OCI-LY7 (cell line): Measurements from ENCODE around the gene GPD2. TPM values are rescaled to one million over a fixed set of nuclear protein-coding genes. Genes with fewer than 3 reads are reported as not detected.

ENCODE experiments used
- BruUV-seq: library from RNA; stranded (reverse); fragments of 400-500 nt; replicated peaks from 2 replicates; lab custom pipeline; 2021; lab: Mats Ljungman, UMichigan
- CTCF ChIA-PET: fragments of 300-600 bp; sonication (Branson Sonifier 250); formaldehyde crosslinking; loops from one replicate; lab custom pipeline; 2022; ENCODE audit warnings: antibody characterized with exemption; ENCODE audit not compliant: unreplicated experiment; lab: Charles Lee
- POLR2A ChIA-PET: fragments of 300-600 bp; sonication (Branson Sonifier 250); formaldehyde crosslinking; loops from one replicate; lab custom pipeline; 2022; ENCODE audit warnings: antibody characterized with exemption; lab: Charles Lee
- DNase-seq: peaks from one replicate; pipeline ENCODE4 v3.0.0-alpha.2; 2015; ENCODE audit warnings: low spot score
- H2AFZ ChIP-seq: fragments of 200-600 bp; sonication (generic), shearing (Covaris generic); 2 replicates; pipeline ENCODE4 v1.6.1; 2014; ENCODE audit warnings: mild to moderate bottlenecking, antibody characterized with exemption, low read length, moderate library complexity
- H3K27ac ChIP-seq: fragments of 200-600 bp; sonication (generic); 2 replicates; pipeline ENCODE4 v1.5.1; 2014; ENCODE audit warnings: mixed run types, low read depth, mild to moderate bottlenecking, moderate library complexity, low read length, inconsistent platforms; ENCODE audit not compliant: poor library complexity, severe bottlenecking
- H3K36me3 ChIP-seq: fragments of 200-600 bp; sonication (generic); 2 replicates; pipeline ENCODE4 v1.6.1; 2014; ENCODE audit warnings: mild to moderate bottlenecking, antibody characterized with exemption, low read length, moderate library complexity, mixed read lengths; ENCODE audit not compliant: insufficient read depth
- H3K4me1 ChIP-seq: fragments of 200-600 bp; sonication (generic); 2 replicates; pipeline ENCODE4 v1.5.1; 2014; ENCODE audit warnings: mild to moderate bottlenecking, low read length; ENCODE audit not compliant: insufficient read depth, poor library complexity, severe bottlenecking
- H3K4me2 ChIP-seq: fragments of 200-600 bp; sonication (generic); 2 replicates; pipeline ENCODE4 v1.6.1; 2014; ENCODE audit warnings: mild to moderate bottlenecking, low read length
- H3K4me3 ChIP-seq: fragments of 200-600 bp; sonication (generic); 2 replicates; pipeline ENCODE4 v1.5.1; 2014; ENCODE audit warnings: mild to moderate bottlenecking, low read depth, low read length; ENCODE audit not compliant: poor library complexity, severe bottlenecking
- H3K79me2 ChIP-seq: fragments of 200-600 bp; sonication (generic); 2 replicates; pipeline ENCODE4 v1.6.1; 2016; ENCODE audit warnings: low read depth, mild to moderate bottlenecking, low read length, moderate library complexity, mixed read lengths; ENCODE audit not compliant: insufficient read depth
- H3K9me2 ChIP-seq: fragments of 200-600 bp; sonication (generic); 2 replicates; pipeline ENCODE4 v1.6.1; 2016; ENCODE audit warnings: mild to moderate bottlenecking, low read length, mixed read lengths; ENCODE audit not compliant: insufficient read depth
- H3K9me3 ChIP-seq: fragments of 200-600 bp; sonication (generic); 2 replicates; pipeline ENCODE4 v1.6.1; 2014; ENCODE audit warnings: mild to moderate bottlenecking, mixed run types, low read length, mixed read lengths
- H4K20me1 ChIP-seq: fragments of 200-600 bp; sonication (generic); 2 replicates; pipeline ENCODE4 v1.6.1; 2014; ENCODE audit warnings: mild to moderate bottlenecking, antibody characterized with exemption, low read length, moderate library complexity, mixed read lengths; ENCODE audit not compliant: insufficient read depth
- CTCF ChIP-seq: fragments of 200-600 bp; sonication (generic); conservative IDR thresholded peaks from 2 replicates; pipeline ENCODE4 v1.5.1; 2014; ENCODE audit warnings: mild to moderate bottlenecking, antibody characterized with exemption, low read length, moderate library complexity, mixed read lengths
- EZH2phosphoT487 ChIP-seq: fragments of 200-600 bp; sonication (generic); IDR thresholded peaks from 2 replicates; pipeline ENCODE4 v1.6.1; 2018; ENCODE audit warnings: low read depth, borderline replicate concordance, mild to moderate bottlenecking, mixed run types, antibody characterized with exemption, low read length, moderate library complexity, mixed read lengths
- intact Hi-C: fragments of 100-400 bp; cut with micrococcal nuclease; formaldehyde crosslinking; loops from one replicate; pipeline ENCODE4 v1.10.0; 2022; ENCODE audit not compliant: unreplicated experiment
- total RNA-seq, 2 experiments: library from RNA; depleted of rRNA in 1 of 2; stranded (reverse); fragments of >200 nt in 1 of 2; shearing (Covaris generic) in 1 of 2; gene quantifications; 2 replicates each; pipeline ENCODE4 v1.2.3, GENCODE V29; 2014 to 2022

GPD2 gene
- total RNA-seq, 2 experiments from 2014 or later = 6.6 to 20.2 TPM

DNA sequence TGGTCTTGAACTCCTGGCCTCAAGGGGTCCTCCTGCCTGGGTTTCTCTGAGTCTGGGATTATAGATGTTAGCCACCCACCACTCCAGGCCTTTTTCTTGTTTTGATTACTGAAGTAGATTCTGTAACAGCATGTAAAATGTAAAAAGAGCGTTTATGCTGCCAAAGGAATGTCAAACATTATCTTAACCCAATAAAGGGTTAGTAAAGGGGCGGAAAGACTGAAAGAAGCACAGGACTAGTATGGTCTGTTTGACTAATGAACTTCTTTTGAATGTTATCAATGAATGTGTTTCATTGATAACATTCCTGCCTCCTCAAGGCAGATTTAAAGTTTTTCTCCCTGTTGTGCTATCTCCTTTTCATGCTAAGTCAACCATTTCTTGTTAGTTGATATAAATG lies 29.4 kb downstream of the GPD2 start:
- intact Hi-C loops = no loop called here
- no peak overlapping the region for H3K27ac ChIP-seq
- ChIA-PET POLR2A (no interaction called here), CTCF (no interaction called here)
- DNase-seq = no peak
- no peak overlapping the region for H3K4me3 ChIP-seq
- TF ChIP-seq EZH2phosphoT487 = no peak
- no peak for TF ChIP-seq CTCF
- BruUV-seq = no TSS peak
- no peaks in the 10 kb centered on the region for H3K9me2 ChIP-seq
- H2AFZ ChIP-seq = no peak overlapping the region
- no peak overlapping the region for H3K4me2 ChIP-seq
- no peaks in the 10 kb centered on the region for H4K20me1 ChIP-seq
- no peaks in the 10 kb centered on the region for H3K36me3 ChIP-seq
- no peaks in the 10 kb centered on the region for H3K79me2 ChIP-seq
- H3K9me3 ChIP-seq = no peaks in the 10 kb centered on the region
- H3K4me1 ChIP-seq = no peaks in the 10 kb centered on the region

- H3K79me2 ChIP-seq = no peaks in the 10 kb centered on the region
- no peak overlapping the region for H2AFZ ChIP-seq
- CTCF ChIA-PET = no interaction called here
- H3K27ac ChIP-seq = no peak overlapping the region
- H3K4me2 ChIP-seq = no peak overlapping the region
- no peak for DNase-seq
- H3K4me1 ChIP-seq = no peaks in the 10 kb centered on the region
- no peak overlapping the region for H3K4me3 ChIP-seq
- BruUV-seq = no TSS peak
- POLR2A ChIA-PET = interaction anchor here (0.6 kb wide), 1 partner anchor 107 kb away, joined by 3 read pairs; no protein-coding TSS in a partner anchor
- H3K36me3 ChIP-seq = no peaks in the 10 kb centered on the region
- H3K9me3 ChIP-seq = no peaks in the 10 kb centered on the region
- no peaks in the 10 kb centered on the region for H4K20me1 ChIP-seq
- intact Hi-C loops = no loop called here
- H3K9me2 ChIP-seq = no peaks in the 10 kb centered on the region
- TF ChIP-seq CTCF (no peak), EZH2phosphoT487 (no peak)
These were observed 30.7 kb downstream of the GPD2 start for GRCh38 chr2:156466739-156467405.

DNA sequence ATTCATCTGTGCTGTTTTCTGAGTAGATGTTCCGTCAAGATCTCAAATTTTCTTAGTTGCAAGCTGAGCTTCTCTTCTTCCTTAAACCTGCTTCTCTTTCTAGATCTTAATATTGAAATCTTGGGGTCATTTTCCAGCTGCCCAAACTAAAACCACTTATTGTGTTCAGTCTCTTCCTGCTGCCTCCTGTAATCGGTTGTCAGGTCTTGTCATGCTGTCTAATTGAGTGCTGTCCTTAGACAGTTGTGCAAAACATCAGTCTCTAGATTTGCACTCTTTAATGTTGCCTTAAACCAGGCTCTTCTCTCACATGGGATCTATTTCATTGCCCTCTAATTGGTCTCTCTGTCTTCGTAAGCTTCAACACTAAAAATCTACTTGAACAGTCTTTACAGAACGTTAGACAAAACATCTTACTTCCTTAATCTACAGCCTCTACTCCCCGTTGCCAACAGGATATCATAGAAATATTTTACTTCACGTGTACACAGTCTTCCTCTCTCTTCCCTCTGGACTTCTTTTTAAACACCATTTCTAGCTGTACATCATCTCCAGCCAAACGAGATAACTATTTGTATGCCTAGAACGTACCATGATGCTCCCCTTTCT lies 34.9 kb downstream of the GPD2 start:
- no peak overlapping the region for H3K4me2 ChIP-seq
- no peaks in the 10 kb centered on the region for H3K9me2 ChIP-seq
- DNase-seq = no peak
- intact Hi-C loops = no loop called here
- BruUV-seq = no TSS peak
- ChIA-PET CTCF (no interaction called here), POLR2A (interaction anchor here (0.9 kb wide), 1 partner anchor 8 kb away, joined by 7 read pairs; no protein-coding TSS in a partner anchor)
- TF ChIP-seq EZH2phosphoT487 (no peak), CTCF (no peak)
- no peak overlapping the region for H2AFZ ChIP-seq
- no peak overlapping the region for H3K27ac ChIP-seq
- H3K9me3 ChIP-seq = no peaks in the 10 kb centered on the region
- no peaks in the 10 kb centered on the region for H3K36me3 ChIP-seq
- H4K20me1 ChIP-seq = no peaks in the 10 kb centered on the region
- H3K79me2 ChIP-seq = no peaks in the 10 kb centered on the region
- H3K4me3 ChIP-seq = no peak overlapping the region
- H3K4me1 ChIP-seq = no peaks in the 10 kb centered on the region
